HL-60 (cell line): ENCODE measurements around the gene MRGPRF.

ENCODE experiments used
- DNase-seq, 2 experiments: peaks; one replicate each; pipeline ENCODE4 v3.0.0-alpha.2; 2010 to 2020; ENCODE audit warnings: low read depth in 1 of 2, low spot score in 1 of 2
- H3K27ac ChIP-seq: fragments of 250-450 bp; sonication (Bioruptor Pico); replicated peaks from 2 replicates; pipeline ENCODE4 v1.5.1; 2020; ENCODE audit warnings: mild to moderate bottlenecking, moderate library complexity
- H3K27me3 ChIP-seq: fragments of 250-450 bp; sonication (Bioruptor Pico); 2 replicates; pipeline ENCODE4 v1.5.1; 2021; ENCODE audit warnings: mild to moderate bottlenecking, moderate library complexity; ENCODE audit not compliant: insufficient read depth, poor library complexity, severe bottlenecking
- H3K4me3 ChIP-seq: replicated peaks from 2 replicates; pipeline ENCODE4 v1.5.1; 2011; ENCODE audit warnings: mild to moderate bottlenecking, control low read depth, low read length; ENCODE audit not compliant: insufficient read depth
- GABPA ChIP-seq: IDR thresholded peaks from 2 replicates; pipeline ENCODE4 v1.6.1; 2012; ENCODE audit warnings: low read depth
- POLR2AphosphoS5 ChIP-seq: IDR thresholded peaks from 2 replicates; pipeline ENCODE4 v1.6.1; 2012; ENCODE audit warnings: low read depth
- REST ChIP-seq: IDR thresholded peaks from 2 replicates; pipeline ENCODE4 v1.6.1; 2012; ENCODE audit warnings: low read depth; ENCODE audit not compliant: insufficient replicate concordance
- SPI1 ChIP-seq: IDR thresholded peaks from 2 replicates; pipeline ENCODE4 v1.6.1; 2012; ENCODE audit warnings: low read depth, mild to moderate bottlenecking, borderline replicate concordance
- TF ChIP-seq, protein P1 (sequence below): IDR thresholded peaks from one replicate; pipeline ENCODE4 v1.5.1; 2011; ENCODE audit warnings: low read length, control low read depth, inconsistent platforms; ENCODE audit not compliant: insufficient read depth

MRGPRF gene

GRCh38 chr11:68994894-68995285, 18.2 kb downstream of the MRGPRF start:
- no peak overlapping the region for H3K27ac ChIP-seq
- H3K27me3 ChIP-seq, result peaks cover 2% of the 10 kb centered on the region
- TF ChIP-seq, protein P1, sequence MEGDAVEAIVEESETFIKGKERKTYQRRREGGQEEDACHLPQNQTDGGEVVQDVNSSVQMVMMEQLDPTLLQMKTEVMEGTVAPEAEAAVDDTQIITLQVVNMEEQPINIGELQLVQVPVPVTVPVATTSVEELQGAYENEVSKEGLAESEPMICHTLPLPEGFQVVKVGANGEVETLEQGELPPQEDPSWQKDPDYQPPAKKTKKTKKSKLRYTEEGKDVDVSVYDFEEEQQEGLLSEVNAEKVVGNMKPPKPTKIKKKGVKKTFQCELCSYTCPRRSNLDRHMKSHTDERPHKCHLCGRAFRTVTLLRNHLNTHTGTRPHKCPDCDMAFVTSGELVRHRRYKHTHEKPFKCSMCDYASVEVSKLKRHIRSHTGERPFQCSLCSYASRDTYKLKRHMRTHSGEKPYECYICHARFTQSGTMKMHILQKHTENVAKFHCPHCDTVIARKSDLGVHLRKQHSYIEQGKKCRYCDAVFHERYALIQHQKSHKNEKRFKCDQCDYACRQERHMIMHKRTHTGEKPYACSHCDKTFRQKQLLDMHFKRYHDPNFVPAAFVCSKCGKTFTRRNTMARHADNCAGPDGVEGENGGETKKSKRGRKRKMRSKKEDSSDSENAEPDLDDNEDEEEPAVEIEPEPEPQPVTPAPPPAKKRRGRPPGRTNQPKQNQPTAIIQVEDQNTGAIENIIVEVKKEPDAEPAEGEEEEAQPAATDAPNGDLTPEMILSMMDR, result no peak
- TF ChIP-seq GABPA, result no peak
- DNase-seq, result no peak
- no peak overlapping the region for H3K4me3 ChIP-seq

DNA sequence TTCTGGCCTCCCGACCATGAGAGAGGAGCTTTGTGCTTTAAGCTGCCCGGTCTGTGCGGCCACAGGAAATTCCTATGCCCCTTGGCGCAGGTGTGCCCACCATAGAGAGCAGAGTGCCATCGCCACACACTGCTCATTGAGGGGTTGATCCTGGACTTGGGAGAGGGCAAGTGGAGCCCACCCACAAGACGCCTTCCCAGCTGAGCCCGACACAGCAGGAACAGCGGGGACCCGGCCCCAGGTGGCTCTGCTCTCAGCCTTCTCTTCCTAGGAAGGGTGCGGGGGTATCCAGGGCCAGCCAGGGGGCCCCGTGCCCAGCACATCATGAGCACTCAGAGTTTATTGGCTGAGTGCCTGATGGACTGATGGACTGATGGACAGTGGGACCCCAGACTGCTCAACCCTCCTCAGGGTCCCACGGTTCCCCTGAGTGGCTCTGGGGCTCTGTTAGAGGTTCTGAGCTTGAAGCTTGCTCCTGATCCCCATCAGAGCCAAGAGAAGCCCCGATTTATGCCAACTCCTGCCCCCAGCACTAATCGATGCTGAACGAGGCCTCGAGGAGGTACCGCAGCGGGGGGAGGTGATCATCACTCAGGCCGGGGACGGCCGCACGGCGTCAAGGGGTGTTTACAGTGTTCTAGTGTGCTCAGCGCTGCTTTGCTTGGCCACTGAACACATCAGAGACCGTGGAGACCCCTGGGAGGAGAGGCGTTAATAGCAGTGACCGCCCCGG, 18.7 kb downstream of the MRGPRF start:
- no peak for DNase-seq
- peaks cover 2% of the 10 kb centered on the region for H3K27me3 ChIP-seq
- TF ChIP-seq REST (no peak), GABPA (no peak), SPI1 (no peak), POLR2AphosphoS5 (no peak)
- TF ChIP-seq, protein P1, result no peak
- H3K27ac ChIP-seq, result no peak overlapping the region
- no peak overlapping the region for H3K4me3 ChIP-seq

- H3K4me3 ChIP-seq, result no peak overlapping the region
- H3K27me3 ChIP-seq, result peaks cover 2% of the 10 kb centered on the region
- no peak overlapping the region for H3K27ac ChIP-seq
- DNase-seq, result no peak
- TF ChIP-seq REST (no peak), GABPA (no peak), POLR2AphosphoS5 (no peak), SPI1 (no peak)
- TF ChIP-seq, protein P1, result no peak
Measured at GRCh38 chr11:68993546-68993945, 19.5 kb downstream of the MRGPRF start.

DNA sequence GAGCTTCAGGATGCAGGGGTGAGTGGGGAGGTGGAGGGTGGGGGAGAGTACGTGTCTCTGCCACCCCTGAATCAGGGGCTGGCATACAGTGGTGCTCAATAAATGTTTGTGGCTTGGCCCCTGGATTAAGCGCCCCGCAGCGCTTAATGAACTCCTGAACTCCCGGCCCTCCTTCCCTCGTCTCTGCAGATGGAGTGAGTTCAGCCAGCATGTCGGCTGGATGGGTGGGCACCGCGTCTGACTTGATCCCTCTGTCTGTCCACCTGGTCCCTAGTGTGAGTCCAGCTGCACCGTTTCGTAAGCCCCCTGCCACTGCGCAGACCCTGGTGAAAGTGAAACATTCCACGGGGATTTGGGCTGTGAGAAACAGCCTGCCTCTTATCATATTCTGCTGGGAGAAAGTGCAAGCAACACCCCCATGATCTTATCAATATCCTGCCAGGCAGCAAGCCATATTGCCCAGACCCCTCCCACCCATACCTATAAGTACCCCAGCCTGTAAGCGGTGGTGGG, 20.2 kb downstream of the MRGPRF start:
- Histone ChIP-seq H3K4me3 (no peak overlapping the region), H3K27ac (no peak overlapping the region), H3K27me3 (peaks cover 2% of the 10 kb centered on the region)
- no peak for TF ChIP-seq SPI1
- TF ChIP-seq, protein P1, result no peak
- TF ChIP-seq GABPA, result no peak
- no peak for TF ChIP-seq POLR2AphosphoS5
- TF ChIP-seq REST, result no peak
- no peak for DNase-seq
